OCI-M2 (cell line): ENCODE data around the gene FAAP24.
"Not testable (repeated sequence)": the region's sequence is repeated elsewhere in the genome, so short reads cannot be mapped to it uniquely, and the experiment has no call there.

Experiments
- DNase-seq: peaks from one replicate; lab custom pipeline; 2025; ENCODE audit not compliant: unreplicated experiment; lab: John Stamatoyannopoulos, UW

Gene FAAP24

DNA sequence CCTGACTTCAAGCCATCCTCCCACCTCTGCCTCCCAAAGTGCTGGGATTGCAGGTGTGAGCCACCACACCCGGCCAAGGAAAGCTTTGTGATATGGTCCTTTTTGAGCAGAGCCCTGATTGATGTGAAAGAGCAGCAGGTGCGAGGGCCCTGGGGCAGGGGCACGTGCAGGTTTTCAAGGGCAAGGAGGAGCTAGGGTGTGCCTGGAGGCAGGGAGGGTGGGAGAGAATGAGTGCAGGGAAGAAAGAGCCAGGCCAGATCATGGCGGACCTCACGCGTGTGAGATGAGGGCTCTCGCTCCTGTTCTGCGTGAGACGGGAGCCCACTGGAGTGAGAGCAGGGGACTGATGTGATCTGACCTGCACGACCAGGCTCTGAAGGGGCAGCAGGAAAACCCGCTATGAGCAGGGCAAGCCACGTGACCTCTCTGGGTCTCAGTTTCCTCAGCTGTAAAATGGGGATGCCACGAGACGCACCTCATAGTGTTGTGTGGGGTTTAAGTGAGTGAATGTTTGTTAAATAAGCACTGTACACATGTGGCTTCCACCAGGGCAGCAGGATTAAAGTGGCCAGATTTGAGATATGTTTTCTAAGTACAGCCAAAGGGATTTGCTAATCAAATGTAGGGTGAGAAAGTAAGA, 25.8 kb downstream of the FAAP24 start:
- DNase-seq = no peak

DNA sequence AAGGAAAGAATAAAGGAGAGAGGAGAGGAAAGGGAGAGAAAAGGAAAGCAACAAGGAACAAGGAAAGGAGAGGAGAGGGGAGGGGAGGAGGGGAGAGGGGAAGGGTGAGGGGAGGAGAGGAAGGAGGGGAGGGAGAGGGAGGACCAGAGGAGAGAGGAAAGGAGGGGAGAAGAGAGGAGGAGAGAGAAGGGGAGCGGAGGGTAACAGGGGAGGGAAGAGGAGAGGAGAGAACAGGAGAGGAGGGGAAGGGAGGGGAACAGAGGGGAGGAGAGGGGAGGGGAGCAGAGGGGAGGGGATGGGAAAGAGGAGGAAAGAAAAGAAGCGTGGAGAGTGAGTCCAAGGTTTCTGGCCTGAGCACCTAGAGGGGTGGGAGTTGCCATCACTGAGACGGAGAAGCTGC, 26.7 kb downstream of the FAAP24 start:
- no peak for DNase-seq

DNA sequence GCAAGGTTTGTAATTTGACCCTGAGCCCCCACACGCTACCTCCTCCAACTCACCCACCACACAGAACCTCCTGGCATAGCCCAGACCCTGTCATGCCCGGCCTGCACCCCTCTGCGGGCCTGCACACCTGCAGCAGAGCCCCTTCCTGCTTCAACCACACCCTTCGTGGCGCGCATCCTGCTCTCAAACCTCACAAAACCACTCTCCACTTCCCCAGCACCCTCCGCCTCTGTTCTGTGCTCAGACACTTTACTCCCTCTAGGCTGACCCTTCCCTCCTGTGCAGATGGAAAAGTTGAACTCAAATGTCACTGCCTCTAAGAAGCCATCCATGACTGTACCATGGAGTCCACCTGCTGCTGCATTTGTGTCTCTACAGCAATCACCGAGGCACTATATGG, 28.5 kb downstream of the FAAP24 start:
- DNase-seq = no peak

DNA sequence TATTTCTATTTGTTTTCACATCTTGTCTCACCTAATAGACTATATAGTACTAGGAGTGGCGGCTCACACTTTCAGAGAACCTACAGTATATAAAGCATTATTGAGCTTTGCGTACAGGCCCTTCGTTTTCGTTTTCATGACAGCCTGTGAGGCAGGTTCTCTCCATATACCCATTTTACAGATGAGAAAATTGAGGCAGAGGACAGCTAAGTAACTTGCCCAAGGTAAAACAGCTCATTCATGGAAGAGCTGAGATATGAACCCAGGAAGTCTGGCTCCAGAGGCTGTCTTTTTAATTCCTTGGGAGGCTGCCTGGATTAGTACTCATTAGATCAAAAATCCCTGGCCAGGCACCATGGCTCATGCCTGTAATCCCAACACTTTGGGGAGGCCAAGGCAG, 28.9 kb downstream of the FAAP24 start:
- DNase-seq = no peak

DNA sequence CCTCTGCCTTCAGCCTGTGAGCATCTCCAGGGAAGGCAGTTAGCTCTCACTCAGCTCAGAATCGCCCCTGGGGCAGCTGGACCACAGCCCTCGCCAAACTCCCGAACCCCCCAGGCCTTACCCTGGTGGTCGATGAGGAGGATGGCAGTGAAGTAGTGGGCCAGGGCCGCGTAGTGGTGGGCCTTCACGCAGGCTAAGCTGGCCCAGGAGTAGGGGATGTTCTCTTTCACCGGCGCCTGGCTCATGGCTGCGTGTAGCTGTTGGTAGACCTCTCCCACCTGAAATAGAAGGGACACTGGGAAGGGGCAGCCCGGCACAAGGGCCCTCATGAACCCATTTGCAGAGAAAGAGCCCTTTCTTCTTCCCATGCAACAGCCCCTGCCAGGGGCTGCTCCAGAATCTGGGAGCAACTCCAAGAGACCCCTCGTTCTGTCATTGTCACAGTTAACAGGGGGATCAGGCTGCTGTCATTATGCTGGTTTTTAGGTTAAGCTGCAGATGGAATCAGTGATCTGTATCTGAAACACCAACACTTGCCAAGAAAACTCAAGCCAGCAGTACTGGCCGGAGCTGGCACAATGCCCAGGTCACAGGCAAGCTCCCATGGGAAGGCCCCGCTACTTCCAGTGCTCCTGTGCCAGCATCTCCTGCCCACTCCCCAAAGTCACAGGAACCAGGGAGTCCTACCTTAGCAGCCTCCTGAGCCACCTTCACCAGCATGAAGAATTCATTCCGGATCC, 30.3 kb downstream of the FAAP24 start:
- DNase-seq = not testable (repeated sequence)

DNA sequence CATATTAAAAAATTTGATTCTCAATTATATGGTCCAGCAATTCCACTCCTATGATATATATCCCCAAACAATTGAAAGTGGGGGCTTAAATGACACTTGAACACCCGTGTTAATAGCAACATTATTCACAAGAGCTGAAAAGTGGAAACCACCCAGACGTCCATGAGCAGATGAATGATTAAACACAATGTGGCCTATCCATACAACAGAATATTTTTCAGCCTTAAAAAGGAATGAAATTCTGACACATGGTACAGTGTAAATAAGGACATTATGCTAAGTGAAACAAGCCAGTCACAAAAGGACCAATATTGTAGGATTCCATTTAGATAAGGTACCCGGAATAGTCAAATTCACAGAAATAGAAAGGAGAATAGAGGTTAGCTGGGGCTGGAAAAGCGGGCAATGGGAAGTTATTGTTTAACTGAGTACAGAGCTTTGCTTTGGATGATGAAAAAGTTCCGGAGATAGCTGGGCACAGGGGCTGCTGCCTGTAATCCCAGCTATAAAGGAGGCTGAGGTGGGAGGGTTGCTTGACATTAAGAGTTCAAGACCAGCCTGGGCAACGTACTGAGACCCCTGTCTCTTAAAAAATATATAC, 31.5 kb downstream of the FAAP24 start:
- not testable (repeated sequence) for DNase-seq

DNA sequence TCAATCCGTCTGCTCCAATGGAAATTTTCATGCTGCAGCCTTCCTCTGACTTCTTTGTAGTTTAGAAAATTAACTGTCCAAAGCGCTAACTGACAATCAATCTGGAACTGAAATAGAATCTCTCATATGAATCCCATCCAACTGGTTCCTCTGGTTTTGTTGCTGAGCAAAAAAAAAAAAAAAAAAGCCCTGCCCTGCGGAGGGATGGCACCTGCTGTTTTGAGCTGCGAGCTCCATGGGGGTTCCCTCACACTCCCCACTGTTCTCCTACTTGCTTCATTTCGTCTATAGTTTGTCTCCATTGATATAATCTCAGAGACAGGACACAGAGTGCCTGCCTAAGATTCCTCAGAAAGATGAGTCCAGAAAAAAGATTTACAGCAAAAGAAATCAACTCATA, 33.4 kb downstream of the FAAP24 start:
- DNase-seq = no peak

DNA sequence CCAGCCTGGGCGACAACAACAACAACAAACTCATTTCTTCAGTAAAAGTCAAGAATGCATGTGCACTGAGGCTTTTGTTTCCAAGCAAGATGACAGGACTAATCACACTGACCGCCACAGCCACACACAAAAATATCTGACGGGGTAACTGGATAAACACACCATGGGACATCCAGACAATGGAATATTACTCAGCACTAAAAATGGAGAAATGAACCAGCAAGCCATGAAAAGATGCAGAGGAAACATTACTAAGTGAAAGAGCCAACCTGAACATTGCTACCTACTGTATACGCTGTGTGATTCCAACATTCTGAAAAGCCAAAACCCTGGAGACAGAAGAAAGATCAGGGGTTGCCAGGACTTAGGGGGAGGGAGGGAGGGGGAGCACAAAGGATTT, 36.7 kb downstream of the FAAP24 start:
- DNase-seq = no peak

DNA sequence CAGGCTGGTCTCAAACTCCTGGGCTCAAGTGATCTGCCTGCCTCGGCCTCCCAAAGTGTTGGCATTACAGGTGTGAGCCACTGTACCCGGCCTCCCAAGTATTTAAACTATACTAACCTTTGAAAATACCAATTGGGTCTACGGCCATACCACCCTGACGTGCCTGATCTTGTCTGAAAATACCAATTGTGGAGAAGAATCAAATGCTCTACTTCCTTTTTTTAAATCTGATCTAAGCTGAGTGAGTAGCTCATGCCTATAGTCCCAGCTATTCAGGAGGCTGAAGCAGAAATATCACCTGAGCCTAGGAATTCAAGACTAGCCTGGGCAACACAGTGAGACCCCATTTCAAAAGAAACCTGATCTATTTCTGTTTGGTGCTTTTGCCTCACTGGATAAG, 38.8 kb downstream of the FAAP24 start:
- DNase-seq = not testable (repeated sequence)

DNA sequence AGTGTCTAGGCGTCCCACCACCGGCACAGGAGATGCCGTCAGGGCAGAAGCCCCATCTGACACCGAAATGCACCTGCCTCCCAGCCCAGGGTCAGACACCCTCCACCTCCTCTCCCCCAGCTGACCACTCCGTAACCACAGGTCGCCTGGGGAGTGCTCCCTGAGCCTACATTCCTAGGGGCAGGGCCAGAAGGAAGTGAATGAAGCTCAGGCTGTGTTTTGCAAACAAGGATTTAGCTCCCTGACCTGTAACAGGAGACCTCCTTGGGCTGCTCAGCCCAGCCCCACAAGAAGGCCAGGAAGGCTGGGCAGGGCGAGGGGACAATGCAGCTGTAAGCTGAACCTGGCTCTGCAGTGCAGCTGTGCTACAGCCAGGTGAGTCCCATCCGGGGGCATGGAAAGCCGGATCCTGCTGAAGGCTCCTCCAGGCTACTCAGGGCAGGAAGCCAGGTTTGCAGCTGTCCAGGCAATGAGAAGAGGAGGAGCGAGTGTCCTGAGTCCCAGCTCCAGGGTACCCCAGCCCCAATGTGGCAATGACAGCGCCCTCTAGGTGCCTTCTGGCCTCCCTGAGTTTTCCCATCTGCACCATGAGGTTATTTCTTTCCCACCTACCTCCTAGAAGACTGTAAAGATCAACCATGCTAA, 50.6 kb downstream of the FAAP24 start:
- DNase-seq = no peak

DNA sequence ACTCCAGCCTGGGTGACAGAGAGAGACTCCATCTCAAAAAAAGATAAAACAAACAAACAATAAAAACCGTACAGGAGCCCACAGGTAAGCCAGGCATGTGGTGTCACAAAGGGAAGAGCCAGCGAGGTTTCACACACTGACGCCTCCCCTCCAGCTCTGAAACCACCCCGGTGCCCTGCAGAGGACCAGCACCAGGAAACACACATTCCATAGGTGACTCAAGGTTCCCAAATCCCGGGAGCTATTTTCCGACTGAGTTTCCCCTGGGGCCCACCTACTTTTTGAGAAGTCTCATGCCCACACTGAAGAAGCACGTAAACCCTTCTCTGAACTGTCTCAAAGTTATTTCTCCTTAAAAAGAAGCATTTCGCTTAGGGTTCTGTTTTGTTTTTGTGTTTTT, 52.4 kb downstream of the FAAP24 start:
- DNase-seq = no peak

DNA sequence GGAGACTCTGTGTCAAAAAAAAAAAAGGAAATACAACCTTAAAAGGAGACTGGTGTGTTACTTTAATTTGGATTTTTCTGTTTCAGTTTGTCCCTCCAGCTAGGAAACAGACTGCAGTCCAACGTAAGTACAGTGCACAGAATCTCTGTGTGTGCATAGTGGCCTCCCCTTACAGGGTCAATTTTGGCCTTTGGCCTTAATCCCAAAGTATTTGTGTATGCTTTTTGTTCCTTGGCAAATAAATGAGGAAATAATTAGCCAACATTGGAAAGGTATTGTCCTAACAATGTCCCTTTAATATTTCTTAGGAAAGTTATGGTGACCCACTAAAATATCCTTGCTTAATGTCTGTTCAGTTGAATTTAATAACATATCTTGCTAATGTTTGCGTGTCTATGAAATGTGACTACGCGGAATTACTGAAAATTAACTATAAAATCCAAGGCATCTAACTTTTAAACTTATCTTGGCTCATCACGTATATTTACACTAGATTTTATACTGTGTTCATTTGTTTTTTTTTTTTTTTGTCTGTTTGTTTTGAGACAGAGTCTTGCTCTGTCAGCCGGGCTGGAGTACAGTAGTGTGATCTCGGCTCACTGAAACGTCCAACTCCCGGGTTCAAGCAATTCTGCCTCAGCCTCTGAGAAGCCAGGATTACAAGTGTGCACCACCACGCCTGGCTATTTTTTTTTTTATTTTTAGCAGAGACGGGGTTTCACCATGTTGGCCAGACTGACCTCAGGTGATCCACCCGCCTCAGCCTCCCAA, 53.6 kb downstream of the FAAP24 start:
- not testable (repeated sequence) for DNase-seq

DNA sequence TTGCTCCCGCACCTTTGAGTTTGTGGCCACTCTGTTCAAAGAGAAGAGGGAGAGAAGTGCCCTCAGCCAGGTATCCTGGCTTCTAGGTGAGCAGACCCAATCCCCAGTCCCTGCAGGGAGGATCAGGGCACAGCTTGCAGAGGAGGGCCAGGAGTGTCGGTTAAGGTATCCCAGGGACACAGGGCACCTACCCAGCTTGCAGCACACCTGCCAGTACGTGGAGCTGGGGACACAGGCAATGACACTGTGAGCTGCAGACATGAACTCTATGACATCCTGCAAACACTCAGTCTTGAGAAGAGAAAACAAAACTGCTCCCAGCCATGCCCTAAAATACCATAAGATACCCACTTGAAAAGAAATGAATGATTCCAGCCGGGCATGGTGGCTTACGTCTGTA, 54.6 kb downstream of the FAAP24 start:
- DNase-seq = not testable (repeated sequence)
